Measurements from ENCODE around the gene PTPRG.

PTPRG gene

GRCh38 chr3:62220616-62221015 is 659.2 kb downstream of the PTPRG start:
- no peak for DNase-seq

DNA sequence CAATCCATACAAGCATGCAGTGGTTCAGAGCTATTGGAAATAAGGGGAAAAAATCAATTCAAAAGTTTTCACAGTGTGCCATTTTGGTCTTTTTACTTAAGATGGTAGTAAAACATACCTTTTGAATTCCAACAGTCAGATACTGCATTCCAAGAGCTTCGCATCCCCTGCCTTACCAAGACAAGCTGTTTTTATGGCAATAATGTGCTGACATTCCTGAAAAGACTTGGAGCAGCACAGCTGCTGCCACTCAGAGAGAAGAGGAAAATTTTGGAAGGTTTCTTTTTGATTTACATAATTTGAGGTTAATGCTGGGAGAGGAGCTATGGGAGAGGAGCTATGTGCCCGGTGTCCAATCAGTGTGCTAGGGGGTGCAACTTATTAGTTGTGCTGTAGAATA is 663.7 kb downstream of the PTPRG start:
- no peak for DNase-seq

- no peak for DNase-seq
Observed at GRCh38 chr3:62226601-62227339, 665.4 kb downstream of the PTPRG start.

GRCh38 chr3:62228467-62228866 is 667.1 kb downstream of the PTPRG start:
- no peak for DNase-seq

- DNase-seq = no peak
Observed at GRCh38 chr3:62229211-62229610, 667.8 kb downstream of the PTPRG start.

- no peak for DNase-seq
Observed at GRCh38 chr3:62229908-62230307, 668.5 kb downstream of the PTPRG start.

DNA sequence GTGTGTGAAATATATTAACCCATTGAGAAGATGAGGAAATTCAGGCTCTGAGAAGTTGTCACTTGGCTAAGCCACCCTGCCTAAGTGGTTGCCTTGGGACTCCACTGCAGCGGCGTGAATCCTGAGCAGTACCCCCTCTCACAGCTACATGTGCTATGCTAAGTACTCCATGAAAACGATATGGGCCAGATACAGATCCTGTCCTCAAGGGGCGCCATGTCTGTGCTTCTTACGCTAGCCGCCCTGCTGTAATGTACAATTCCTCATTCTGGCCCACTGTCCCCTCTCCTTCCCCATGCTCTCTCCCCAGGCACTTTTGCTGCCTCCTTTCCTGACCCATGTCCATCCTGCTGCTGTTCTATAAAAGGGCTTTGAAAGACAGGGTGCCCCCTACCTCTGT is 671.7 kb downstream of the PTPRG start:
- DNase-seq = no peak

- no peak for DNase-seq
Observed at GRCh38 chr3:62236016-62236415, 674.6 kb downstream of the PTPRG start.

DNA sequence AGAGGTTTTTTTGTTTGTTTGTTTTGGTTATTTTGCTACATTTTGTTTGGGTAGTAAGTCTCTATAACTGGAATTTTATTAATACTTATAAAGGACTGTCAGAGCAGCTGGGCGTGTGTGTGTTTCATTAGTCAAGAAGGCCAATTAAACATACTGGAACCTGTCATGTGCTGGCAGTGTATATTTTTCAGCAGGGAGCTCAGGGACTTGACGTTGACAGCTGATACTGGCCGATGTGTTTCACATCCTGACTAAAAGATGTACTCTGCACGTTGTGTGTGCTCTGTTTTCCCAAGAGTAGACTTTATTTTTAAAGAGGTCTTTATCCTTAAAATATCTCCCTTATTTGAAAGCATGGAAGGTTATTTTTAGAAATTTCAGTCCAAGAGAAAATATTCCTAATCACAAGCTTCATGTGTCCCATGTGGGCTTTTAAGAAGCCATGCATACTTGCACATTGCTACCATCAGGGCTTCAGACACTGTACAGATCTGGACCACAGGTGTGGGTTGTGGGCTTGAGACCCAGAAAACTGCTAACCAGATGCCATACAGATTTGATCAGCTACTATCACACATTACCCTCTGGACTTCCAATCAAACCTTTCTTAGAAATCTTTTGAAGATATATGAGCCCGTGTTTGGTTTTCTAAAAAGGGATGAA is 676.0 kb downstream of the PTPRG start:
- no peak for DNase-seq

GRCh38 chr3:62238003-62238402 is 676.6 kb downstream of the PTPRG start:
- no peak for DNase-seq

GRCh38 chr3:62238431-62238830 is 677.1 kb downstream of the PTPRG start:
- DNase-seq = no peak

GRCh38 chr3:62241279-62241678 is 679.9 kb downstream of the PTPRG start:
- DNase-seq = no peak

DNA sequence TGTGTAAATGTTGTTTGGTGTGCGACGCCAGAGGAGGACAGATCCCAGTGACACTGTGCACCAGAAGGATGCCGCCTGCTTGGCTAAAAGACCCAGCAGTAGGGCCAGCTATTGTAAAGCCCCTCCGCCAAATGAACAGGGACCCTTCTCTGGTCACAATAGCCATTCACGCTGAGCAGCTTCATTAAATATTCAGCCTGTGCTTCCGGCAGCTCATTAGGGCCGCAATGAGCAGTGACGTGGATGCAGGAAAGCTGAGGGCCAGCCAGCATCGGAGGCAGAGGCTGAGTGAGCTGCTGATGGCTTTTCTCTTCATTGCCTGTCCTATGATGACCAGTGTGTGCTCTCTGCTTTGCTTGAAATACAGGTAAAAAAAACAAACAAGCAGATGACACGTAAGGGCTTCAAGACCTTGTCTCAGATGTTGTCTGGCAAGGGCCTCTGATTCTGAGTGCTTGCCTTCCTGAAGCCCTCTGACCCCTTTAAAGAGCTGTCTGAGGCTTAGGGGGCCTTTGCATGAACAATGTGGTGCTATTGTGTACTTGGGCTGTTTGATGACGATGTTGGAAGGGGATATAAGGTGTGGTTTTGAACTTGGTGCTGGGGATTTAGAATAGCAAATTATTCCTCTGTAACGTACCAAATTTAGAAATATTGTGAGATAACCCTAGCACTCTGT is 681.6 kb downstream of the PTPRG start:
- DNase-seq = no peak

DNA sequence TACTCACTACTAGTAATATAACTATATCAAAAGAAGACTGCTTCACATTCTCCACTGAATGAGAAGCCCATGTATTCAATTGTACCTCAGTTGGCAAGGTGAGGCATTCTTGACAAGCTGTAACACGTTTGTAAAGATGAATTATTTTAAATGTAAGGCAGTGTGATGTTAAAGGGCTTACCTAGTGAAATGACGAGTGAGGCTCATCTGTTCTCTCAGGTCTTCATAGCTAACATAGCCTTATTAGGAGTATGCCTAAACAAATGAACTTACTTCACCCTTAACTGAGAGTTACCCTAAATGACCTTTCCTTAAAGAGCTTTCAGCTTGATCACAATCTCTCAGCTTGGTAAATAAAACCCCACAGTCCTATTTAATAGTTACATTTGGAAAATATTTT is 684.7 kb downstream of the PTPRG start:
- DNase-seq = no peak

DNA sequence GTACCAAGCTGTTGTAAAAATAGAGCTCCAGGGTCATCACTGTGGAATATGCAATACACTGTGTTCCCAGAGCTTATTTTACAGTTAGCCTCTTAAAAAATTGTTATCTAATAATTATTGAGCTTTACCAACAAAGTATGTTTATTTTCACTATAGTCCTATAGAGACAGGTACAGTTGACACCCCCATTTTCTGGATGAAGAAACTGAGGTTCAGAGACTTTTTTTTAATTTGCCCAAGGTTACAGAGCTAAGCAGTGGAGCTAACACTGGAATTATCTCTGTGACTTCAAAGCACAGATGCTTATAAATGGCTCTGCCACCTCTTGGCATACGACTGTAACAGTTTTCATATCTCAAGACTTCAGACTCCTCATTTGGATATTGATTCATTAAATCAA is 685.6 kb downstream of the PTPRG start:
- no peak for DNase-seq

DNA sequence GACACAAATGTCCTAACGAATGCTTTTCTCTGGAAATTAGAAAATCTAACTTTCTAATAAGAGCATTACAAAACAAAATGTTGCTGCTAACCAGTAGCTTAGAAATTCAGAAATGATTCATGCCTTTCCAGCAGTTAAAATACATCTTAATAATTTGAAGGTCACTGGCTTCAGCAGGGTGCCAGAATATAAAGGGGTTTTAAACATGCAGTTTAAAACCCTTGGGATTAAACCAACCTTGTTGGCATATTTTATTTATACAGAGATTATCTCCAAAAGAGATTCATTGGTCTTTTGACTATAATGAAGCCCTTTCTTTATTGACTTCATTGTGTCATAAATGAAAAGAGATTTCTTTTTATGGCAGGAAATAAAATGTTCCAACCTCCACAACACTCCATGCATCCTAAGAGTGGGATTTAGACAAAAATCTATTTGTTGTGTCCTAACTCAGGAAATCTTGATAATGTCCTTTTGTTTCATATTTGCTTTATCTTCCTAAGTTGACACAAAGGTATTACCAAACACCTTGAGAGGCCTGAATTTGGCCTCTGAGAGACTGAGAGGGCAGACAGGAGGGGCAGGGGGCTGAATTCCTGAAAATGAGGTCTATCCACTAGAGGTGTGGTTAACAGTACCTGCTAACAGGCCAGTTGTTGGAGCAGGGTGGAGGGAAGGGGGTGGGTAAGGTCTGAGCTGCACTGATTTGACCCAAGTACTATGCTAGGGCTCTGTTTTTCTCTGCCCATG is 687.5 kb downstream of the PTPRG start:
- DNase-seq = no peak

GRCh38 chr3:62249484-62249776 is 688.1 kb downstream of the PTPRG start:
- no peak for DNase-seq

DNA sequence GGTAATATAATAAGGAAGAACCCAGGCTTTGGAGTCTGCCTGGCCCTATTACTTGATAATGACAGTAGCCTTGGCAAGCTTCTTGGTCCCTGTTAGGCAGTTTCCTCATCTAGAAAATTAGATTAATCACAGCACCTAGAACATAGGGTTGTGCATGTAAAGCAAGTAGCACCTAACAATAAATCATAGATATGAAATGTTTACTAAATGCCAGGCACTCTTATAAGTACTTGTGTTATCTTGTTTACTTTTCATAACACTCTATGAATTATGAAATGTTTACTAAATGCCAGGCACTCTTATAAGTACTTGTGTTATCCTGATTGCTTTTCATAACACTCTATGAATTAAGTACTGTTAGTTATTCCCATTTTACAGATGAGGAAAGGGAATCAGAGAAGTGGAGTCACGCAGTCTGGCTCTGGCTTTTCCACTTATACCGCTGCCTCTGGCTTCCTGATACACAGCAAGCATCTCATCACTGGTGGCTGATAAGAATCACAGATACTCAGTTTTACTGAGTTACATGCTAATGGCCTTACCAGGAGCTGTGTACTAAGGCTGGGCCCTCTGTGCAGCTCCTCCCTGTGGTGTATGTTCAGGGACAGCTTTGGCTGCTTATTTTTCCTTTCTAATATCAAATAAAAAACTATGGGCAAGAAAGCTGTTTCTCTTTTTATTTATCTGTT is 688.6 kb downstream of the PTPRG start:
- DNase-seq = no peak

DNA sequence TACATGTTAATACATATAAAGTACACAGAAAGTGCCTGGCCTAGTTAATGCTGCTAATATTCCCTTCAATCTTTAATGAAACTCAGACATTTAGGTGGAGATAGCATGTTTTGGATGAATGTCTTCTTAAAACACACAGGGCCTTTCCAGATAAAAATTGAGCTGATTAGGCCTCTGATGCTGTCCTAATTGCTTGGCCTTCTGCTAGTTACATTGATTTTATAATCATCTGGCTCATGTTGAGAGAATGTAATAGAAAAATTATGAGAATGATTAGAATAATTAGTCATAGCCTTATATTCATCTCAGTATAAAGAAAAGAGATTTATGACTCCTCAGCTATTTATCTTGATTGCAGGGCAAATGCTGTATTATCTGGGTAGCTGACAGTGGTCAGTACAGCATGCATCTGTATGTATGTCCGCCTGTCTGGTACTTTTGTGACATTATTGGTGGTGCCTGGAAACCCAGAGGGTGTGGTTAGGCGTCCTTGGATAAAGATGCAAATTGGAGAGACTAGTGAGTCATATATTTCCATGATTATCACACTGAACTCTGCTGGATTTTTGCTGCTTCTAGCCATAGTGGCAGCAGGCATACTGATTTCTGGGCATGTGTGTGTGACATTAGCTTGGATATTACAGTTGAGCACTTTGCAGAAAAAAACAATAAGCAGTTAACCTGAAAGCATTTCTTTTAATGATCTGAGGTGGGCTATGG is 691.2 kb downstream of the PTPRG start:
- DNase-seq = no peak

DNA sequence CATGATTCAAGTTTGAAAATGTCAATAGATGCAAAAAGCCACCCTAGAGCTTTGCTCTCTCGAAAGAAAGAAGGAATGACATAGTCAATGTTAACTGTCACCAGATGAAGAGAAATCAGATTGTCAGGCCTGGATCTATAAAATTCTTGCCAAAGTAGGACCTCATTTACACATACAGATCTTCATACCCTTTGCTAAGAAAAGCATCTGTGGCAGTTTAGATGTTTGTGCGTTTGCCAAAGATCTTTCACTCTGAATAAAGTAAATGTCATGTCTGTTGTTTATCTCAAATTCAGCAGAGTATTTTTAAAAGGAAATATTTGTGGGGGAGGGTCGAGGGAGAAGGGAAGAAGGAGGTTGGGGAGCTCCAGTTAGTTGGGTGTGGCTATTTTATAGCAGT is 692.6 kb downstream of the PTPRG start:
- DNase-seq = no peak

GRCh38 chr3:62255758-62256157 is 694.4 kb downstream of the PTPRG start:
- DNase-seq = no peak

- no peak for DNase-seq
Observed at GRCh38 chr3:62259924-62260323, 698.6 kb downstream of the PTPRG start.
